A673 (cell line): ENCODE results near the gene INPPL1.

Experiments
- CTCF ChIP-seq: fragments of 300-800, 200-600 bp; sonication (generic); conservative IDR thresholded peaks from 2 replicates; pipeline ENCODE4 v1.5.1; 2017; ENCODE audit warnings: low read depth, mild to moderate bottlenecking, antibody characterized with exemption, low read length, moderate library complexity, mixed read lengths
- EZH2 ChIP-seq: fragments of 200-600 bp; sonication (generic); IDR thresholded peaks from 2 replicates; pipeline ENCODE4 v1.6.1; 2017; ENCODE audit warnings: borderline replicate concordance, low read depth, mild to moderate bottlenecking, mixed read lengths, antibody characterized with exemption, low read length; ENCODE audit not compliant: poor library complexity, severe bottlenecking

DNA sequence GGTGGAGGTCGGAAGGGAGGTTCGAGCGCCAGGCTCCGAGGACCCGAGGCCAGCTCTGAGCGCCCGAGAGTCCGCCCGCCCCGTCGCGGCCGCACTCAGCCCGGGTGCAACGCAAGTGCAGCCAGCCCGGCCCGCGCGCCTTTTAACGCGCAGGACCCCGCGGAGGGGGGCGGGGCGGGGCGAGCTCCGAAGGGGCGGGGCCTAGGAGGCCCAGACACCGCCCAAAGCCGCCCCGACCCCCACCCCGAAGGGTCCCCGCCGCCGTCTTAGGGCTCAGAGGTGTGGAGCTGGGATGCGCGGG lies 19.4 kb downstream of the INPPL1 start, which contains the start of gene PHOX2A:
- TF ChIP-seq CTCF (no peak), EZH2 (no peak)
